ENCODE results near the gene GALNT14.

Gene GALNT14

GRCh38 chr2:31136732-31137131 is 1.5 kb downstream of the GALNT14 start:
- DNase-seq (ENCODE audit: extremely low spot score, insufficient read length, low read depth) (no peak), FAIRE-seq (no peak)

- FAIRE-seq: no peak
- DNase-seq (ENCODE audit: extremely low spot score, insufficient read length, low read depth): no peak
Observed at GRCh38 chr2:31136000-31136399, 2.2 kb downstream of the GALNT14 start.

GRCh38 chr2:31134480-31134879 is 3.8 kb downstream of the GALNT14 start:
- DNase-seq (ENCODE audit: extremely low spot score, insufficient read length, low read depth) (no peak), FAIRE-seq (no peak)

- no peak for FAIRE-seq
- DNase-seq (ENCODE audit: extremely low spot score, insufficient read length, low read depth): no peak
Observed at GRCh38 chr2:31132786-31133185, 5.5 kb downstream of the GALNT14 start.

- DNase-seq (ENCODE audit: extremely low spot score, insufficient read length, low read depth): no peak
- no peak for FAIRE-seq
Observed at GRCh38 chr2:31131871-31132270, 6.4 kb downstream of the GALNT14 start.

- FAIRE-seq (no peak), DNase-seq (ENCODE audit: extremely low spot score, insufficient read length, low read depth) (no peak)
Observed at GRCh38 chr2:31129375-31130171, 8.7 kb downstream of the GALNT14 start.

GRCh38 chr2:31127931-31128330 is 10.3 kb downstream of the GALNT14 start:
- FAIRE-seq (no peak), DNase-seq (ENCODE audit: extremely low spot score, insufficient read length, low read depth) (no peak)

- FAIRE-seq (no peak), DNase-seq (ENCODE audit: extremely low spot score, insufficient read length, low read depth) (no peak)
Observed at GRCh38 chr2:31125918-31126695, 12.1 kb downstream of the GALNT14 start.

GRCh38 chr2:31124904-31125303 is 13.3 kb downstream of the GALNT14 start:
- no peak for DNase-seq (ENCODE audit: extremely low spot score, insufficient read length, low read depth)
- FAIRE-seq: no peak

- no peak for DNase-seq (ENCODE audit: extremely low spot score, insufficient read length, low read depth)
- FAIRE-seq: no peak
Observed at GRCh38 chr2:31122133-31122532, 16.1 kb downstream of the GALNT14 start.

GRCh38 chr2:31113765-31114164 is 24.5 kb downstream of the GALNT14 start:
- FAIRE-seq: no peak

GRCh38 chr2:31112544-31112943 is 25.7 kb downstream of the GALNT14 start:
- FAIRE-seq: no peak
- no peak for DNase-seq (ENCODE audit: extremely low spot score, insufficient read length, low read depth)

More at GRCh38 chr2:31113765-31114164, 24.5 kb downstream of the GALNT14 start:
- DNase-seq (ENCODE audit: extremely low spot score, insufficient read length, low read depth): no peak

GRCh38 chr2:31110998-31111397 is 27.2 kb downstream of the GALNT14 start:
- FAIRE-seq (no peak), DNase-seq (ENCODE audit: extremely low spot score, insufficient read length, low read depth) (no peak)

- FAIRE-seq: no peak
- no peak for DNase-seq (ENCODE audit: extremely low spot score, insufficient read length, low read depth)
Observed at GRCh38 chr2:31110431-31110830, 27.8 kb downstream of the GALNT14 start.

GRCh38 chr2:31109633-31110192 is 28.5 kb downstream of the GALNT14 start:
- DNase-seq (ENCODE audit: extremely low spot score, insufficient read length, low read depth) (no peak), FAIRE-seq (no peak)

GRCh38 chr2:31108561-31109286 is 29.5 kb downstream of the GALNT14 start:
- DNase-seq (ENCODE audit: extremely low spot score, insufficient read length, low read depth) (no peak), FAIRE-seq (no peak)

GRCh38 chr2:31107591-31108300 is 30.5 kb downstream of the GALNT14 start:
- DNase-seq (ENCODE audit: extremely low spot score, insufficient read length, low read depth): no peak
- FAIRE-seq: no peak

GRCh38 chr2:31101701-31102100 is 36.5 kb downstream of the GALNT14 start:
- no peak for DNase-seq (ENCODE audit: extremely low spot score, insufficient read length, low read depth)
- no peak for FAIRE-seq

- FAIRE-seq (no peak), DNase-seq (ENCODE audit: extremely low spot score, insufficient read length, low read depth) (no peak)
Observed at GRCh38 chr2:31097962-31098613, 40.2 kb downstream of the GALNT14 start.
